ENCODE results near the gene ZAR1. TPM values are rescaled to one million over a fixed set of nuclear protein-coding genes. Genes with fewer than 3 reads are reported as not detected.

ZAR1 gene
- total and polyA plus RNA-seq, 8 donors: not detected

- FAIRE-seq (no peak), ATAC-seq (no peak), DNase-seq (no peak)
- intact Hi-C loops (cut with DNase I): no loop called here
- H3K27ac ChIP-seq: no peak overlapping the region
- TF ChIP-seq, protein P1, sequence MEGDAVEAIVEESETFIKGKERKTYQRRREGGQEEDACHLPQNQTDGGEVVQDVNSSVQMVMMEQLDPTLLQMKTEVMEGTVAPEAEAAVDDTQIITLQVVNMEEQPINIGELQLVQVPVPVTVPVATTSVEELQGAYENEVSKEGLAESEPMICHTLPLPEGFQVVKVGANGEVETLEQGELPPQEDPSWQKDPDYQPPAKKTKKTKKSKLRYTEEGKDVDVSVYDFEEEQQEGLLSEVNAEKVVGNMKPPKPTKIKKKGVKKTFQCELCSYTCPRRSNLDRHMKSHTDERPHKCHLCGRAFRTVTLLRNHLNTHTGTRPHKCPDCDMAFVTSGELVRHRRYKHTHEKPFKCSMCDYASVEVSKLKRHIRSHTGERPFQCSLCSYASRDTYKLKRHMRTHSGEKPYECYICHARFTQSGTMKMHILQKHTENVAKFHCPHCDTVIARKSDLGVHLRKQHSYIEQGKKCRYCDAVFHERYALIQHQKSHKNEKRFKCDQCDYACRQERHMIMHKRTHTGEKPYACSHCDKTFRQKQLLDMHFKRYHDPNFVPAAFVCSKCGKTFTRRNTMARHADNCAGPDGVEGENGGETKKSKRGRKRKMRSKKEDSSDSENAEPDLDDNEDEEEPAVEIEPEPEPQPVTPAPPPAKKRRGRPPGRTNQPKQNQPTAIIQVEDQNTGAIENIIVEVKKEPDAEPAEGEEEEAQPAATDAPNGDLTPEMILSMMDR (IDR thresholded peaks at IDR 0.05): no peak
- H3K36me3 ChIP-seq: no peaks in the 10 kb centered on the region
- H3K27me3 ChIP-seq: peaks cover 0 to 21% (median 3%) of the 10 kb centered on the region in 4 donors
- no peaks in the 10 kb centered on the region for H3K9me3 ChIP-seq
- WGBS, 2 donors: 70 to 73% methylated on average over 4 of the region's 4 CpGs
- no peak overlapping the region for H3K4me3 ChIP-seq
- no peaks in the 10 kb centered on the region for H3K4me1 ChIP-seq
Observed at GRCh38 chr4:48493452-48494100, 3.5 kb downstream of the ZAR1 start.

- Histone ChIP-seq H3K27me3 (peaks cover 0 to 7% (median 0%) of the 10 kb centered on the region in 4 donors), H3K9me3 (no peaks in the 10 kb centered on the region), H3K4me1 (no peaks in the 10 kb centered on the region), H3K36me3 (peaks cover 0 to 19% (median 0%) of the 10 kb centered on the region in 3 donors), H3K4me3 (no peak overlapping the region), H3K27ac (no peak overlapping the region)
- no peak for ATAC-seq
- no peak for DNase-seq
- intact Hi-C loops (cut with DNase I): no loop called here
- TF ChIP-seq, protein P1 (IDR thresholded peaks at IDR 0.05): no peak
- 95 to 98% methylated on average over 2 of the region's 2 CpGs for WGBS, 2 donors
- FAIRE-seq: no peak
Observed at GRCh38 chr4:48495941-48496340, 5.9 kb downstream of the ZAR1 start.

GRCh38 chr4:48498895-48499294 lies 8.8 kb downstream of the ZAR1 start:
- H3K4me3 ChIP-seq: no peak overlapping the region
- no peak for ATAC-seq
- no peak for DNase-seq
- H3K9me3 ChIP-seq: no peaks in the 10 kb centered on the region
- WGBS, 2 donors: 78 to 80% methylated on average over 4 of the region's 4 CpGs
- H3K4me1 ChIP-seq: no peaks in the 10 kb centered on the region
- intact Hi-C loops (cut with DNase I): no loop called here
- peaks cover 0 to 25% (median 0%) of the 10 kb centered on the region in 3 donors for H3K36me3 ChIP-seq
- TF ChIP-seq, protein P1 (IDR thresholded peaks at IDR 0.05): no peak
- FAIRE-seq: no peak
- H3K27me3 ChIP-seq: no peaks in the 10 kb centered on the region
- H3K27ac ChIP-seq: no peak overlapping the region

- H3K9me3 ChIP-seq: no peaks in the 10 kb centered on the region
- no peaks in the 10 kb centered on the region for H3K4me1 ChIP-seq
- no peak overlapping the region for H3K27ac ChIP-seq
- TF ChIP-seq, protein P1 (IDR thresholded peaks at IDR 0.05): no peak
- no peak for DNase-seq
- ATAC-seq: no peak
- 89 to 91% methylated on average over 3 of the region's 3 CpGs for WGBS, 2 donors
- H3K36me3 ChIP-seq: peaks cover 0 to 25% (median 0%) of the 10 kb centered on the region in 3 donors
- no peaks in the 10 kb centered on the region for H3K27me3 ChIP-seq
- H3K4me3 ChIP-seq: no peak overlapping the region
- intact Hi-C loops (cut with DNase I): no loop called here
- FAIRE-seq: no peak
Observed at GRCh38 chr4:48499551-48500066, 9.6 kb downstream of the ZAR1 start.
